Mesodermal cell (in vitro differentiated cells): Measurements from ENCODE around the gene AKR1B1.

Source experiments
- H3K27ac ChIP-seq: 2 replicates; pipeline ENCODE4 v1.7.0; 2013; ENCODE audit warnings: mild to moderate bottlenecking, low read depth, low read length, moderate library complexity; ENCODE audit not compliant: severe bottlenecking
- H3K36me3 ChIP-seq: 2 replicates; pipeline ENCODE4 v1.7.1; 2013; ENCODE audit warnings: mild to moderate bottlenecking, low read length, moderate library complexity; ENCODE audit not compliant: control insufficient read depth, insufficient read depth
- H3K4me1 ChIP-seq: one replicate; pipeline ENCODE4 v1.7.1; 2013; ENCODE audit warnings: mild to moderate bottlenecking, low read length; ENCODE audit not compliant: insufficient read depth, control insufficient read depth, poor library complexity, severe bottlenecking
- H3K4me3 ChIP-seq: 2 replicates; pipeline ENCODE4 v1.7.0; 2013; ENCODE audit warnings: low read length, control low read depth, mild to moderate bottlenecking; ENCODE audit not compliant: insufficient read depth, poor library complexity, severe bottlenecking; ENCODE audit errors: extremely low read depth
- H3K9me3 ChIP-seq: 2 replicates; pipeline ENCODE4 v1.7.1; 2013; ENCODE audit warnings: mild to moderate bottlenecking, low read length, moderate library complexity; ENCODE audit not compliant: control insufficient read depth
- WGBS, 2 experiments: methylation state at CpG; one replicate each; pipeline ENCODE4 v1.1.5; 2013; ENCODE audit warnings: missing lambda C conversion rate in 2 of 2; ENCODE audit not compliant: insufficient coverage in 2 of 2; 5-methylcytosine and 5-hydroxymethylcytosine counted together

The AKR1B1 gene

GRCh38 chr7:134483296-134483695 lies 24.4 kb upstream of the AKR1B1 start:
- Histone ChIP-seq H3K4me1 (peaks cover 14% of the 10 kb centered on the region), H3K27ac (no peak overlapping the region), H3K9me3 (peaks cover 9% of the 10 kb centered on the region), H3K4me3 (no peak overlapping the region), H3K36me3 (no peaks in the 10 kb centered on the region)
- WGBS, 2 experiments, result 90 to 100% methylated on average over 1 of the region's 2 CpGs

- Histone ChIP-seq H3K4me3 (no peak overlapping the region), H3K4me1 (peaks cover 16% of the 10 kb centered on the region), H3K9me3 (peaks cover 9% of the 10 kb centered on the region), H3K36me3 (no peaks in the 10 kb centered on the region), H3K27ac (no peak overlapping the region)
Observed at GRCh38 chr7:134482858-134483257, 24.0 kb upstream of the AKR1B1 start.

GRCh38 chr7:134481167-134481566 lies 22.3 kb upstream of the AKR1B1 start:
- Histone ChIP-seq H3K4me3 (no peak overlapping the region), H3K36me3 (no peaks in the 10 kb centered on the region), H3K9me3 (peaks cover 9% of the 10 kb centered on the region), H3K27ac (no peak overlapping the region), H3K4me1 (peaks cover 19% of the 10 kb centered on the region)
- WGBS, 2 experiments, result 83% methylated on average over 1 of the region's 3 CpGs; no CpG with 5 or more reads in 1 of the 2 experiments

DNA sequence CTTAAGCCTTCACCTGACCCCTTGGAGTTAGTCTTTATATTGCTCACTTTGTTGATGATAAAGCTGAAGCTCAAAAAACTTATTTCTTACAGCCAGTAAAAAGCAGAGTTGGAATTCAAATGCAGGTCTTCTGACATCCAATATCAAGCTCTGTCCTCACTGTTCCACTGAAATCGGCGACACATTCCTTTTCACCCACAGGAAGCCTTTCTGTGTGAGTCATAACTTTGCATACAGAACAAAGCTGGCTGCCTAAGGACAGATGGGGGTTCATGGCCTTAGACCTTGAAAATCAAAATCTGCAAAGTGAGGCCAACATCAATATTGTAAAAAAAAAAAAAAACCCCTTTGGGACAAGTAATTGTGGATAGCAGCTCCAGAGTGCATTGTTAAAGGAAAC lies 21.8 kb upstream of the AKR1B1 start:
- Histone ChIP-seq H3K36me3 (no peaks in the 10 kb centered on the region), H3K9me3 (peaks cover 9% of the 10 kb centered on the region), H3K4me3 (no peak overlapping the region), H3K4me1 (peaks cover 19% of the 10 kb centered on the region), H3K27ac (peak overlapping the region; percentile 18)
- WGBS, 2 experiments, result 19% methylated on average over 2 of the region's 2 CpGs; no CpG with 5 or more reads in 1 of the 2 experiments

- Histone ChIP-seq H3K27ac (peak overlapping the region; percentile 18), H3K4me1 (peaks cover 19% of the 10 kb centered on the region), H3K9me3 (peaks cover 9% of the 10 kb centered on the region), H3K36me3 (no peaks in the 10 kb centered on the region), H3K4me3 (no peak overlapping the region)
Observed at GRCh38 chr7:134480202-134480601, 21.3 kb upstream of the AKR1B1 start.

DNA sequence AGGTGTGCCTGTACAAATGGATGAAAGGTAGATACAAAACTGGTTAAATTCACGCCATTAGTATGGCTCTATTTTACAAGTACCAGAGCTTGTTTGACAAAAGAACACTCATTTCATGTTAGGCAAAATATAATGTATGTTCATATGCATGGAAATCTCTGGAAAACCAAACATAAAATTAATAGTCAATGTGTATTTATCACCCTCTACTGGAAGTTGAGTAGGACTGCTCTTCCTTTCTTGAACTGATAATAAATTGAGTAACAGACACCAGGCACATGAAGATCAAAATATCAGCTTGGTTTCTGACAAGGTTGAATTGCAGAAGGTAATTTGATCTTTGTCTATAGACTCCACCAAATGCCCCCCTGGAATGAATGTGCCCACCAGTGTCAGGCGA lies 19.8 kb upstream of the AKR1B1 start:
- WGBS, 2 experiments, result no CpG with 5 or more reads among the region's 2 CpGs

DNA sequence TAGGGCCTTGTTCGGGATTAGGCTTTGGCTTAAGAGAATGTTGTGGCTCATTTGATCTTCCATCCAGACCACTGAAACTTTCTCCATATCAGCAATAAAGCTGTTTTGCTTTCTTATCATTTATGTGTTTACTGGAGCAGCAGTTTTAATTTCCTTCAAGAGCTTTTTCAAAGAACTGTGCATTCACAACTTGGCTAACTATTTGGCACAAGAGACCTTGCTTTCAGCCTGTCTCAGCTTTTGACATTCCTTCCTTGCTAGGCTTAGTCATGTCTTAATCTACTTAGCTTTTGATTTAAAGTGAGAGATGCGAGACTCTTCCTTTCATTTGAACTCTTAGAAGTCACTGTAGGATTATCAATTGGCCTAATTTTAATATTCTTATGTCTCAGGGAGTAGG lies 19.1 kb upstream of the AKR1B1 start:
- Histone ChIP-seq H3K4me3 (no peak overlapping the region), H3K9me3 (peaks cover 4% of the 10 kb centered on the region), H3K36me3 (no peaks in the 10 kb centered on the region), H3K27ac (no peak overlapping the region), H3K4me1 (peaks cover 19% of the 10 kb centered on the region)
- WGBS, 2 experiments, result no CpG with 5 or more reads among the region's 2 CpGs

More for the DNA sequence above, 19.8 kb upstream of the AKR1B1 start:
- Histone ChIP-seq H3K4me3 (no peak overlapping the region), H3K4me1 (peaks cover 19% of the 10 kb centered on the region), H3K27ac (no peak overlapping the region), H3K9me3 (peaks cover 9% of the 10 kb centered on the region), H3K36me3 (no peaks in the 10 kb centered on the region)

DNA sequence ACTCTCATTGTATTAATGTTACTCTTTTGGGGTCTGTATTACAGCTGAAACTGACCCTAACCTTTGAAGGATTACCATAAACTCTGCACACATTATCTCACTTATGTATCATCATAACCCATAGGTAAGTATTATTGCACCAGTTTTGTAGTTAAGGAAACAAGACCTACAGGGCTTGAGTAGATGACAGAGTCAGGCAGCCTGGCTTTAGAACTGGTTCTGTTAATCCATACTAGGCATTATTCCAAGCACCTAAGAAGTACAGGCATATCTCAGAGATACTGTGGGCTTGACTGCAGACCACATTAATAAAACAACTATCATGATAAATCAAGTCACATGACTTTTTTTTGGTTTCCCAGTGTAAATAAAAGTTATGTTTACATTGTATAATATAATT lies 17.1 kb upstream of the AKR1B1 start:
- Histone ChIP-seq H3K36me3 (no peaks in the 10 kb centered on the region), H3K27ac (no peak overlapping the region), H3K4me1 (peaks cover 17% of the 10 kb centered on the region), H3K4me3 (no peak overlapping the region), H3K9me3 (no peaks in the 10 kb centered on the region)

DNA sequence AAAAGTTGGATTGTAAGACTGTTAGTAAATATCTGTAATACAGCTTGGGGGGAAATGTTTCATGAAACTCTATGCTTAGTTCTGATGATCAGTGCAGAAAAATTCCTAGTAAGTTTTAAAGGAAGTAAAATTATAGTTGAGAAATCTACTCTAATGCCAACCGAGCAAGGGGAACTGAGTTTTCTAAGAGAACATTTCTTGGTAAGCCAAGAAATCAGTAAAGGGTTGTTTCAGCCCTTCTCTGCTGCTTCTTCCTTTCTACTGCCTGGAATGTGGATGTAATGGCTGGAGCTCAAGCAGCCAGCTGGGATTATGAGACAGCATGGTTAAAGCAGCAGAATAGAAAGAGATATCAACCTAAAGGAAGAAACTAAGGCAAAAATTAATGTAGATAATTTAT lies 15.9 kb upstream of the AKR1B1 start:
- Histone ChIP-seq H3K4me3 (no peak overlapping the region), H3K9me3 (no peaks in the 10 kb centered on the region), H3K27ac (no peak overlapping the region), H3K4me1 (peaks cover 9% of the 10 kb centered on the region), H3K36me3 (no peaks in the 10 kb centered on the region)
- WGBS, 2 experiments, result 67 to 89% methylated on average over 1 of the region's 1 CpG

DNA sequence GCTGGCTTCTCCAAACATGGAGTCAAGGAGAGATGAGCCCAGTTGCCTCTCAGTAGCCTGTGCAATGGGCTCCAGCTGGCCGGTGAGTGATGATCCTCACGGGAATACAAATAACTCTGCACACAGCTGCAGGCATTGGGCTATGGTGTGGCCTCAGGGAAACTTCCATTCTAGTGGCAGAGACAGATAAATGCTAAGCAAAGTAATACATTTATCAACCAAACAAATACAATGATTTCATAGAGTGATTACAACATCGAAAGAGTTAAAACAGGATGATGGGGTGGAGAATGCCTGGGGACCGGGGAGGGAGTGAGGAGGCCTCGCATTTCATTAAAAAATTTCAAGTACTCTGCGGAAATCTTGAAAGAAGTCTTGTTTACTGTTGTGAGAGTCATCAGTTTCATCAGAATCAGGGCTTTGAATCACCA lies 15.0 kb upstream of the AKR1B1 start:
- Histone ChIP-seq H3K9me3 (no peaks in the 10 kb centered on the region), H3K27ac (no peak overlapping the region), H3K4me3 (no peak overlapping the region), H3K36me3 (no peaks in the 10 kb centered on the region), H3K4me1 (peaks cover 9% of the 10 kb centered on the region)
- WGBS, 2 experiments, result 78 to 82% methylated on average over 4 to 5 of the region's 6 CpGs

GRCh38 chr7:134472572-134473244 lies 13.8 kb upstream of the AKR1B1 start:
- H3K4me3 ChIP-seq, result no peak overlapping the region
- H3K9me3 ChIP-seq, result no peaks in the 10 kb centered on the region
- H3K27ac ChIP-seq, result no peak overlapping the region
- WGBS, 2 experiments, result 100% methylated on average over 2 of the region's 2 CpGs; no CpG with 5 or more reads in 1 of the 2 experiments
- H3K36me3 ChIP-seq, result no peaks in the 10 kb centered on the region
- peaks cover 5% of the 10 kb centered on the region for H3K4me1 ChIP-seq
